ENCODE measurements around the gene PAFAH1B2.

DNA sequence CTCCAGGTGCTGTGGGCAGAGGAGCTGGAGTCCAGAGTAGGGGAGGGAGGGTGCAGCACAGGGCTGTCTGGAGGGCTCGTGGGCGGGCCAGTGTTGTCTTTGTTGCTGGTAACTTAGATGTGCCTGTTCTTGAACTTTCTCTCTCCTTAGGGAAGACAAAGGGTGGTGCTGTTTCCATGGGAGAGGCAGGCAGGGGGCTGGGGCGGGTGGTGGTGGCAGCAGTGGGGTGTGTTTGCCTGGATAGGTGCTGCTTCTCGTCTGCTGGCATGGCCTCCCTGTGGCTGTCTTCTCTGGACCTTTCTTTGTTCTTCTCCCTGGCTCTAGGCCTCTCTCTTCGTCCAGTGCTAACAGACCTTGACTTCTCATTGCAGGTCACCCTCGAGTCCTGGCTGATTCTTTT is 42.9 kb downstream of the PAFAH1B2 start:
- TF ChIP-seq, protein P1, sequence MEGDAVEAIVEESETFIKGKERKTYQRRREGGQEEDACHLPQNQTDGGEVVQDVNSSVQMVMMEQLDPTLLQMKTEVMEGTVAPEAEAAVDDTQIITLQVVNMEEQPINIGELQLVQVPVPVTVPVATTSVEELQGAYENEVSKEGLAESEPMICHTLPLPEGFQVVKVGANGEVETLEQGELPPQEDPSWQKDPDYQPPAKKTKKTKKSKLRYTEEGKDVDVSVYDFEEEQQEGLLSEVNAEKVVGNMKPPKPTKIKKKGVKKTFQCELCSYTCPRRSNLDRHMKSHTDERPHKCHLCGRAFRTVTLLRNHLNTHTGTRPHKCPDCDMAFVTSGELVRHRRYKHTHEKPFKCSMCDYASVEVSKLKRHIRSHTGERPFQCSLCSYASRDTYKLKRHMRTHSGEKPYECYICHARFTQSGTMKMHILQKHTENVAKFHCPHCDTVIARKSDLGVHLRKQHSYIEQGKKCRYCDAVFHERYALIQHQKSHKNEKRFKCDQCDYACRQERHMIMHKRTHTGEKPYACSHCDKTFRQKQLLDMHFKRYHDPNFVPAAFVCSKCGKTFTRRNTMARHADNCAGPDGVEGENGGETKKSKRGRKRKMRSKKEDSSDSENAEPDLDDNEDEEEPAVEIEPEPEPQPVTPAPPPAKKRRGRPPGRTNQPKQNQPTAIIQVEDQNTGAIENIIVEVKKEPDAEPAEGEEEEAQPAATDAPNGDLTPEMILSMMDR (IDR thresholded peaks at IDR 0.05): no peak
- TF ChIP-seq EP300 (IDR thresholded peaks at IDR 0.05) (no peak), POLR2AphosphoS5 (IDR thresholded peaks at IDR 0.05) (no peak)

Measured in suprapubic skin (tissue), 4 donors.